A549 (cell line): ENCODE data around the gene MRPL40. TPM values are rescaled to one million over a fixed set of nuclear protein-coding genes. Genes with fewer than 3 reads are reported as not detected.

ENCODE experiments used
- ATAC-seq, 2 experiments: fragments of 200-7000 bp in 1 of 2; fragments of >200 bp in 1 of 2; cut with Nextera tagmentation in 1 of 2; cut with Tn5 transposase in 1 of 2; 3 replicates each; pipeline versions ENCODE4 v1.8.0 to v1.9.1; 2018 to 2020; ENCODE audit warnings: mild to moderate bottlenecking in 1 of 2, moderate library complexity in 1 of 2
- CTCF ChIA-PET: fragments of 300-600 bp; sonication (Branson Sonifier 250); formaldehyde crosslinking; extraction: SDS; loops from one replicate; lab custom pipeline; 2021; ENCODE audit warnings: antibody characterized with exemption, inconsistent platforms; lab: Yijun Ruan, JAX
- POLR2A ChIA-PET: fragments of 350-600 bp; formaldehyde crosslinking; extraction: SDS; loops from one replicate; lab custom pipeline; 2021; ENCODE audit warnings: antibody characterized with exemption, inconsistent platforms; lab: Yijun Ruan, JAX
- DNase-seq, 2 experiments: peaks; one replicate each; pipeline versions ENCODE4 v3.0.0 to v3.0.0-alpha.2; 2011 to 2016; ENCODE audit warnings: low read depth in 1 of 2, low spot score in 1 of 2
- FAIRE-seq: peaks from 2 replicates; lab custom pipeline; 2011; peaks lifted over from hg19 to GRCh38; lab: Jason Lieb, UNC
- H3K27ac ChIP-seq, 2 experiments: fragments of >200 bp; sonication (Bioruptor Twin); formaldehyde crosslinking; 3 replicates each; pipeline ENCODE4 v1.5.1; 2016 to 2017
- H3K4me1 ChIP-seq: fragments of >200 bp; sonication (Bioruptor Twin); formaldehyde crosslinking; 3 replicates; pipeline ENCODE4 v1.6.1; 2016
- H3K4me2 ChIP-seq: fragments of >200 bp; sonication (Bioruptor Twin); formaldehyde crosslinking; 3 replicates; pipeline ENCODE4 v1.6.1; 2016
- H3K4me3 ChIP-seq: fragments of >200 bp; sonication (Bioruptor Twin); formaldehyde crosslinking; 3 replicates; pipeline ENCODE4 v1.5.1; 2016
- H3K9me3 ChIP-seq: fragments of >200 bp; sonication (Bioruptor Twin); formaldehyde crosslinking; 3 replicates; pipeline ENCODE4 v1.6.1; 2016
- BHLHE40 ChIP-seq: IDR thresholded peaks from 2 replicates; pipeline ENCODE4 v1.6.1; 2012; ENCODE audit warnings: low read depth, low read length, inconsistent platforms
- EP300 ChIP-seq, 2 experiments: fragments of >200 bp; sonication (Bioruptor Twin); formaldehyde crosslinking; IDR thresholded peaks; 2 replicates in 1 of 2; 3 replicates in 1 of 2; pipeline ENCODE4 v1.6.1; 2016 to 2017
- FOSB ChIP-seq: fragments of 250-450 bp; sonication (Bioruptor Pico); IDR thresholded peaks from 2 replicates; pipeline ENCODE4 v1.5.0; 2020; ENCODE audit warnings: mild to moderate bottlenecking, moderate library complexity
- FOXS1 ChIP-seq: fragments of 250-450 bp; sonication (Bioruptor Pico); IDR thresholded peaks from 2 replicates; pipeline ENCODE4 v1.5.0; 2020; ENCODE audit warnings: mild to moderate bottlenecking, moderate library complexity
- GATA3 ChIP-seq: IDR thresholded peaks from 2 replicates; pipeline ENCODE4 v1.6.1; 2012; ENCODE audit warnings: borderline replicate concordance
- HOXB5 ChIP-seq: fragments of 250-450 bp; sonication (Bioruptor Pico); IDR thresholded peaks from 2 replicates; pipeline ENCODE4 v1.5.0; 2020; ENCODE audit warnings: mild to moderate bottlenecking, moderate library complexity
- KDM1A ChIP-seq: fragments of 200-600 bp; sonication (generic); IDR thresholded peaks from 2 replicates; pipeline ENCODE4 v1.6.1; 2016; ENCODE audit warnings: low read depth, mild to moderate bottlenecking
- NR3C1 ChIP-seq: fragments of >200 bp; sonication (Bioruptor Twin); formaldehyde crosslinking; IDR thresholded peaks from 3 replicates; pipeline ENCODE4 v1.6.1; 2017
- PHF8 ChIP-seq: fragments of 200-600 bp; sonication (generic); IDR thresholded peaks from 2 replicates; pipeline ENCODE4 v1.6.1; 2016; ENCODE audit warnings: low read depth, mild to moderate bottlenecking, antibody characterized with exemption, moderate library complexity, borderline replicate concordance
- POLR2AphosphoS2 ChIP-seq: conservative IDR thresholded peaks from 2 replicates; pipeline ENCODE4 v1.6.1; 2012; ENCODE audit warnings: low read length, improper control_type of control experiment, inconsistent platforms
- RARB ChIP-seq: fragments of 250-450 bp; sonication (Bioruptor Pico); IDR thresholded peaks from 2 replicates; pipeline ENCODE4 v1.8.0; 2021; ENCODE audit warnings: mild to moderate bottlenecking, moderate library complexity
- RCOR1 ChIP-seq: fragments of 150-350 bp; IDR thresholded peaks from 2 replicates; pipeline ENCODE4 v1.6.1; 2014; ENCODE audit warnings: antibody characterized with exemption, low read length, low read depth
- RFX5 ChIP-seq: fragments of 450-650 bp; IDR thresholded peaks from 2 replicates; pipeline ENCODE4 v1.7.1; 2014; ENCODE audit warnings: antibody characterized with exemption, mild to moderate bottlenecking, moderate library complexity
- RNF2 ChIP-seq: fragments of 200-600 bp; sonication (generic); IDR thresholded peaks from 2 replicates; pipeline ENCODE4 v1.6.1; 2016; ENCODE audit warnings: low read depth, mild to moderate bottlenecking, antibody characterized with exemption, moderate library complexity, borderline replicate concordance
- SREBF2 ChIP-seq: fragments of 450-650 bp; IDR thresholded peaks from 2 replicates; pipeline ENCODE4 v1.6.1; 2014; ENCODE audit warnings: mild to moderate bottlenecking, moderate library complexity
- TFCP2L1 ChIP-seq: fragments of 250-450 bp; sonication (Bioruptor Pico); IDR thresholded peaks from 2 replicates; pipeline ENCODE4 v1.5.0; 2021; ENCODE audit warnings: mild to moderate bottlenecking
- ZSCAN20 ChIP-seq: fragments of 250-450 bp; sonication (Bioruptor Pico); IDR thresholded peaks from 2 replicates; pipeline ENCODE4 v1.8.0; 2022; ENCODE audit warnings: mild to moderate bottlenecking, moderate library complexity
- whole genome bisulfite sequencing: methylation state at CpG from one replicate; pipeline ENCODE4 v1.1.6; 2017; ENCODE audit errors: missing lambda C conversion rate; 5-methylcytosine and 5-hydroxymethylcytosine counted together
- polyA plus RNA-seq, 4 experiments: library from polyadenylated mRNA; depleted of rRNA in 3 of 4; stranded (reverse); fragments of >200 nt; fragmentation: RNase III in 1 of 4; extraction: RNeasy Plus Mini Kit Qiagen cat#74134 plus additional on column Dnase treatment in 1 of 4; gene quantifications; 2 replicates in 3 of 4; 3 replicates in 1 of 4; pipeline ENCODE4 v1.2.3, GENCODE V29; 2011 to 2017
- TF ChIP-seq, protein P1 (sequence below): fragments of >200 bp; sonication (Bioruptor Twin); formaldehyde crosslinking; IDR thresholded peaks from 3 replicates; pipeline ENCODE4 v1.5.1; 2016
- TF ChIP-seq, protein P2 (sequence below): fragments of 200-600 bp; sonication (generic); IDR thresholded peaks from 2 replicates; pipeline ENCODE4 v1.6.1; 2016; ENCODE audit warnings: antibody characterized with exemption, mild to moderate bottlenecking, moderate library complexity
- TF ChIP-seq, protein P3 (sequence below): fragments of 450-650 bp; IDR thresholded peaks from 2 replicates; pipeline ENCODE4 v1.6.1; 2014; ENCODE audit warnings: antibody characterized with exemption
- TF ChIP-seq, protein P4 (sequence below): IDR thresholded peaks from 2 replicates; pipeline ENCODE4 v1.6.1; 2012

The MRPL40 gene
- polyA plus RNA-seq, 2 of the 4 experiments (the other 2 are of a cell fraction), result 32.1 to 45.7 TPM

DNA sequence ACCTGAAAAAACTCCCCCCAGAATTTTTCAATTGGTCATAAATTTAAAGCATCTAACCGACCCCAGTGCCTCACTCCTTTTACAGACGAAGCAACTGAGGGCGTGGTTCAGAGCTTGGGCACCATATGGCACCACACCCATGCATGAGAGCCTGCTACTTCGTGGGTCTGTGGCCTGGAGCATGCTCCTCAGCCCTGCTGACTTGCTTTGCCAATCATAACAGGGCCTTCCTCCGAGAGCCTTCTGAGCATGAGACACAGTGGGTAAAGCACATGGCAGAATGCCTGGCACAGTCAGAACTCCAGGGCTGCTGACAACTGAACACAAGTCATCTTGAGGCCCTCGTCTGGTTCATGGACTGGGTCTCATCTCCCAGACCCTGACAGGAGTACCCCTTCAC, 34.1 kb upstream of the MRPL40 start:
- no peak overlapping the region for H3K4me2 ChIP-seq
- ChIA-PET CTCF (no interaction called here), POLR2A (no interaction called here)
- no peaks in the 10 kb centered on the region for H3K9me3 ChIP-seq
- TF ChIP-seq PHF8, result no peak
- TF ChIP-seq FOXS1 (CRISPR knock-in tag), result no peak
- no peak for TF ChIP-seq RNF2
- TF ChIP-seq, protein P1, sequence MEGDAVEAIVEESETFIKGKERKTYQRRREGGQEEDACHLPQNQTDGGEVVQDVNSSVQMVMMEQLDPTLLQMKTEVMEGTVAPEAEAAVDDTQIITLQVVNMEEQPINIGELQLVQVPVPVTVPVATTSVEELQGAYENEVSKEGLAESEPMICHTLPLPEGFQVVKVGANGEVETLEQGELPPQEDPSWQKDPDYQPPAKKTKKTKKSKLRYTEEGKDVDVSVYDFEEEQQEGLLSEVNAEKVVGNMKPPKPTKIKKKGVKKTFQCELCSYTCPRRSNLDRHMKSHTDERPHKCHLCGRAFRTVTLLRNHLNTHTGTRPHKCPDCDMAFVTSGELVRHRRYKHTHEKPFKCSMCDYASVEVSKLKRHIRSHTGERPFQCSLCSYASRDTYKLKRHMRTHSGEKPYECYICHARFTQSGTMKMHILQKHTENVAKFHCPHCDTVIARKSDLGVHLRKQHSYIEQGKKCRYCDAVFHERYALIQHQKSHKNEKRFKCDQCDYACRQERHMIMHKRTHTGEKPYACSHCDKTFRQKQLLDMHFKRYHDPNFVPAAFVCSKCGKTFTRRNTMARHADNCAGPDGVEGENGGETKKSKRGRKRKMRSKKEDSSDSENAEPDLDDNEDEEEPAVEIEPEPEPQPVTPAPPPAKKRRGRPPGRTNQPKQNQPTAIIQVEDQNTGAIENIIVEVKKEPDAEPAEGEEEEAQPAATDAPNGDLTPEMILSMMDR, result no peak
- TF ChIP-seq BHLHE40, result no peak
- FAIRE-seq (no peak), DNase-seq (no peak), ATAC-seq (no peak)
- no peak overlapping the region for H3K4me3 ChIP-seq
- no peaks in the 10 kb centered on the region for H3K4me1 ChIP-seq
- 88% methylated on average over 6 of the region's 6 CpGs for WGBS
- no peak overlapping the region for H3K27ac ChIP-seq

DNA sequence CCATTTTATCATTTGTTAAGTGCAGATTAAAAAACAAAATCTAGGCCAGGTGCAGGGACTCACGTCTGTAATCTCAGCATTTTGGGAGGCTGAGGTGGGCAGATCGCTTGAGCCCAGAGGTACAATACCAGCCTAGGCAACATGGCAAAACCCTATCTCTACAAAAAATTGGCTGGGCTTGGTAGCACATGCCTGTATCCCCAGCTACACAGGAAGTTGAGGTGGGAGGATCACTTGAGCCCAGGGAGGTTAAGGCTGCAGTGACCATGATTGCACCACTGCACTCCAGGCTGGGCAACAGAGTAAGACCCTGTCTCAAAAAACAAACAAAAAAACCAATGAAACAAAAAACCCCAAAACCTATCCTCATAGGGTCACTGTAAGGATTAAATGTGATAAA, 33.7 kb upstream of the MRPL40 start:
- Histone ChIP-seq H3K9me3 (no peaks in the 10 kb centered on the region), H3K4me3 (no peak overlapping the region), H3K27ac (no peak overlapping the region), H3K4me1 (no peaks in the 10 kb centered on the region), H3K4me2 (no peak overlapping the region)
- ChIA-PET CTCF (interaction anchor here (0.6 kb wide), 1 partner anchor 295 kb away, joined by 3 read pairs; no protein-coding TSS in a partner anchor), POLR2A (no interaction called here)
- FAIRE-seq (no peak), ATAC-seq (no peak), DNase-seq (no peak)
- WGBS, result 86% methylated on average over 2 of the region's 2 CpGs
- TF ChIP-seq, protein P2, sequence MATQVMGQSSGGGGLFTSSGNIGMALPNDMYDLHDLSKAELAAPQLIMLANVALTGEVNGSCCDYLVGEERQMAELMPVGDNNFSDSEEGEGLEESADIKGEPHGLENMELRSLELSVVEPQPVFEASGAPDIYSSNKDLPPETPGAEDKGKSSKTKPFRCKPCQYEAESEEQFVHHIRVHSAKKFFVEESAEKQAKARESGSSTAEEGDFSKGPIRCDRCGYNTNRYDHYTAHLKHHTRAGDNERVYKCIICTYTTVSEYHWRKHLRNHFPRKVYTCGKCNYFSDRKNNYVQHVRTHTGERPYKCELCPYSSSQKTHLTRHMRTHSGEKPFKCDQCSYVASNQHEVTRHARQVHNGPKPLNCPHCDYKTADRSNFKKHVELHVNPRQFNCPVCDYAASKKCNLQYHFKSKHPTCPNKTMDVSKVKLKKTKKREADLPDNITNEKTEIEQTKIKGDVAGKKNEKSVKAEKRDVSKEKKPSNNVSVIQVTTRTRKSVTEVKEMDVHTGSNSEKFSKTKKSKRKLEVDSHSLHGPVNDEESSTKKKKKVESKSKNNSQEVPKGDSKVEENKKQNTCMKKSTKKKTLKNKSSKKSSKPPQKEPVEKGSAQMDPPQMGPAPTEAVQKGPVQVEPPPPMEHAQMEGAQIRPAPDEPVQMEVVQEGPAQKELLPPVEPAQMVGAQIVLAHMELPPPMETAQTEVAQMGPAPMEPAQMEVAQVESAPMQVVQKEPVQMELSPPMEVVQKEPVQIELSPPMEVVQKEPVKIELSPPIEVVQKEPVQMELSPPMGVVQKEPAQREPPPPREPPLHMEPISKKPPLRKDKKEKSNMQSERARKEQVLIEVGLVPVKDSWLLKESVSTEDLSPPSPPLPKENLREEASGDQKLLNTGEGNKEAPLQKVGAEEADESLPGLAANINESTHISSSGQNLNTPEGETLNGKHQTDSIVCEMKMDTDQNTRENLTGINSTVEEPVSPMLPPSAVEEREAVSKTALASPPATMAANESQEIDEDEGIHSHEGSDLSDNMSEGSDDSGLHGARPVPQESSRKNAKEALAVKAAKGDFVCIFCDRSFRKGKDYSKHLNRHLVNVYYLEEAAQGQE, result no peak
- TF ChIP-seq ZSCAN20 (no peak), RARB (CRISPR knock-in tag) (no peak), SREBF2 (no peak), POLR2AphosphoS2 (no peak), HOXB5 (CRISPR knock-in tag) (no peak), TFCP2L1 (CRISPR knock-in tag) (no peak), EP300 (IDR thresholded peaks at IDR 0.05) (no peak), NR3C1 (no peak), RFX5 (no peak), RCOR1 (no peak), GATA3 (no peak), FOSB (no peak), KDM1A (no peak)
- TF ChIP-seq, protein P3, sequence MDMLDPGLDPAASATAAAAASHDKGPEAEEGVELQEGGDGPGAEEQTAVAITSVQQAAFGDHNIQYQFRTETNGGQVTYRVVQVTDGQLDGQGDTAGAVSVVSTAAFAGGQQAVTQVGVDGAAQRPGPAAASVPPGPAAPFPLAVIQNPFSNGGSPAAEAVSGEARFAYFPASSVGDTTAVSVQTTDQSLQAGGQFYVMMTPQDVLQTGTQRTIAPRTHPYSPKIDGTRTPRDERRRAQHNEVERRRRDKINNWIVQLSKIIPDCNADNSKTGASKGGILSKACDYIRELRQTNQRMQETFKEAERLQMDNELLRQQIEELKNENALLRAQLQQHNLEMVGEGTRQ, result no peak
- TF ChIP-seq, protein P4, sequence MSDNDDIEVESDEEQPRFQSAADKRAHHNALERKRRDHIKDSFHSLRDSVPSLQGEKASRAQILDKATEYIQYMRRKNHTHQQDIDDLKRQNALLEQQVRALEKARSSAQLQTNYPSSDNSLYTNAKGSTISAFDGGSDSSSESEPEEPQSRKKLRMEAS, result no peak
